GM18505 (cell line): ENCODE results near the gene KIF18A.

ENCODE experiments used
- ATAC-seq: cut with Tn5 transposase; IDR thresholded peaks from one replicate; pipeline ENCODE4 v1.9.1; 2021; ENCODE audit not compliant: unreplicated experiment
- POLR2A ChIP-seq: IDR thresholded peaks from 4 replicates; pipeline ENCODE4 v1.6.1; 2011; ENCODE audit warnings: borderline replicate concordance; ENCODE audit not compliant: insufficient read depth, insufficient read length; ENCODE audit errors: extremely low read depth

KIF18A gene

GRCh38 chr11:27991736-27992135 is 116.2 kb downstream of the KIF18A start:
- no peak for ATAC-seq
- TF ChIP-seq POLR2A = no peak

- no peak for ATAC-seq
- TF ChIP-seq POLR2A = no peak
Measured at GRCh38 chr11:27977527-27977926, 130.4 kb downstream of the KIF18A start.

GRCh38 chr11:27977031-27977430 is 130.9 kb downstream of the KIF18A start:
- no peak for ATAC-seq
- TF ChIP-seq POLR2A = no peak

- TF ChIP-seq POLR2A = no peak
- no peak for ATAC-seq
Measured at GRCh38 chr11:27976262-27976661, 131.7 kb downstream of the KIF18A start.

- TF ChIP-seq POLR2A = no peak
- no peak for ATAC-seq
Measured at GRCh38 chr11:27973851-27974536, 134.0 kb downstream of the KIF18A start.

- ATAC-seq = no peak
- TF ChIP-seq POLR2A = no peak
Measured at GRCh38 chr11:27972522-27973170, 135.3 kb downstream of the KIF18A start.

GRCh38 chr11:27971171-27971570 is 136.8 kb downstream of the KIF18A start:
- no peak for ATAC-seq
- no peak for TF ChIP-seq POLR2A
